Measurements from ENCODE around the gene RASGRP2.

Gene RASGRP2

DNA sequence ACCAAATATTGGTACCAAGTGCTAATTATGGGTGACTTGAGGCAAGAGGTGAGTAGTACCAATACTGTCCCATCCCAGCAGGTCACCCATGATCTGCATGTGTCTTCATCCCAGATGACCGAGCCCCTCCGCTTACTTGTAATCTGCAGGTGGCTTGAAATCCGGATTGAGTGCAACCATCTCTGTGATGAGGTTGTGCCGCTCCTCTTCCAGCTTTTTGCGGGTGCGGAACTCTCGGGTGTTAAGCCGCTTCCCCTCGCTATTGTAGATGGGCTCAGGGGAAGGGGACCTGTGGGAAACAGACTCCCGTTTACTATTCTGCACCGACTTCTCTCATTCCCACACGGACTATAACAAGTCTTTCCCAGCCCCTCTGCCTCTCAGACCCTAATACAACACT, 26.2 kb upstream of the RASGRP2 start:
- no peak for DNase-seq

DNA sequence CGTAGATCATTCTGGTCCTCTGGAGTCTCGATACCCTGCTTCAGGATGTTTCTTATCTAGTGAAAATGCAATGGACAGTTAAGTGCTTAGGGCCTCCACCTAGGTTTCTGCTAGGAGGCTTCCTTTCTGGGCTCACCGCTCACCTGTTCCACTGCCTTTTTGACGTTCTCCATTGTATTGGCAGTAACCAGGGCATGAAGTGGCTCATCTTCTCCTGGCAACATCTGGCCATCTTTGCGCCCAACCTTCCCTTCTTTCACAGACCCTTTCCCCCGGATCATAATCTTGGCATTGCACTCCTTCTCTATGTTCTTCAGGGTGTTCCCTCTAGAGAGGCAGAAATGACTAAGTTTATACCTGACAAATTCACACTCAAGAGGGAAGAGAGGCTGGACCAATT, 25.3 kb upstream of the RASGRP2 start:
- no peak for DNase-seq

GRCh38 chr11:64768300-64768694, 24.4 kb upstream of the RASGRP2 start:
- DNase-seq: no peak

GRCh38 chr11:64767344-64768299, 23.7 kb upstream of the RASGRP2 start:
- peak; percentile 30 for DNase-seq

DNA sequence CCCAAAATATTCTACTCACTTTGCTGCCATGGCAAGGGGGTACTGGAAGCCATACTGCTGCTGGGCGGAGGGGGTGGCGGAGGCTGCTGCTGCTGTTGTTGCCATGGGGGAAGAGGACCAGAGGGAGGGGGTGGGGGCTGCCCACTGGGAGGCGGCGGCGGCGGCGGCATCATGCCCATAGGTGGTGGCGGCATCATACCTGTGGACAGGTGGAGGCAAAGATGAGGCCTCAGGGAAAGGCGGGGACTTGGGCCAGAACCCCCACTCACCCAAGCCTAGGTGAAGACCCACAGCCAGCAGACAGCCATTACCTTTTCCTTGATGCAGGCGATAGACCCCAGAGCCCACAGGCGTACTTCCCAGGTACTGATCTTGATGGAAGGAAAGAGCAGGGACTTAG, 22.9 kb upstream of the RASGRP2 start:
- no peak for DNase-seq

DNA sequence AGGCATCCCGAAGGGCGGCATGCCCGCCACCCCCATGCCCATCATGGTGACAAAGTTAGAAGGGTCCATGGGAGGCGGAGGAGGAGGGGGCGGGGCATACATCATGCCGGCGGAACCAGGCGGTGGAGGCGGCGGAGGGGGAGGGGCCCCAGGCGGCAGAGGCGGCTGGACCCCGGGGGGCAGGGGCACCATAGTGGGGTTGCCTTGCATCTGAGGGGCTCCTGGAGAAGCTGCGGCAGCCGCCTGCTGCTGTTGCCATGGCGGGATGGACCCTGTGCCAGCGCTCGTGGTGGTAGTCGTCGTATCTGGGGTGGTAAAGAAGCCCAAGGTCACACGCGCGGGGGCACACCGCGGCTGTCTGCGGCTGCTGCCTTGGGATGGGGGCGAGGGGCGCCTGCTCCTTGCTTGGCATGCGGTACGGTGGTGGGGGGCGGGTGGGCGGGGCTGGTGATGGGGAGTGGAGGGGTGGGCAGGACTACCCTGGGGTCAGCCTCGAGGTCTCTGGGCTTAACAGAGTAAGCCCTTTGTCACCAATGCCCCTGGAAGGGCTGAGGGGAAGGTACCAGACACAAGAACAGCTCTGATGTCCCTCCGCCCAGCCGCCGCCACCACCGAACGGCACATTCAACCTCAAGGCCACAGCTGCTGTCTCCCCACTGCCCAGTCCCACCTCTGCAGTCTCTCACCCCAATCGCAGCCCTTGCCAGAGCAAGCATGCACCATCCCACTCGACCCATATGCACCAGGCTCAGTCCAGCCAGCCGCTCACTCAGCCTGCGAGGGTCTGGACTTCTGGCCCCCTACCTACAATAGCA, 22.1 kb upstream of the RASGRP2 start:
- DNase-seq: no peak

GRCh38 chr11:64765291-64765850, 21.4 kb upstream of the RASGRP2 start:
- DNase-seq: no peak

DNA sequence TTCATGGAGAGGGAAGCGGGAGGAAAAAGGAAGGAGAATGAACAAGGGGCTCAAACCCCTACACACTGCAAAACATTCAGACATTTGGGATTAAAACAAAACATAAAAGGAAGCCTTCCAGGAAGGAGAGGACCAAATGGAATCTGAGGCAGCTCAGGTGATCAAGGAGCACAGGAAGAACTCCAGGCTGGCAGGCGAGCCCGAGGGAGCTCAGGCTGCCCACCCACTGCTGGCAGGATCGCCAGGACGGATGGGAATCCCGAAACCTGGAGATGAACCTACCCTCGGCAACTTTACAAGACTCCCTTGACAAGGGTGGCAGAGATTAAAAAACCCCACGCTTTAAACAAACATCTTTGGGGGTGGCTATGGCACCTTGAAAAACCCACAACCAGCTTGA, 20.8 kb upstream of the RASGRP2 start:
- no peak for DNase-seq

DNA sequence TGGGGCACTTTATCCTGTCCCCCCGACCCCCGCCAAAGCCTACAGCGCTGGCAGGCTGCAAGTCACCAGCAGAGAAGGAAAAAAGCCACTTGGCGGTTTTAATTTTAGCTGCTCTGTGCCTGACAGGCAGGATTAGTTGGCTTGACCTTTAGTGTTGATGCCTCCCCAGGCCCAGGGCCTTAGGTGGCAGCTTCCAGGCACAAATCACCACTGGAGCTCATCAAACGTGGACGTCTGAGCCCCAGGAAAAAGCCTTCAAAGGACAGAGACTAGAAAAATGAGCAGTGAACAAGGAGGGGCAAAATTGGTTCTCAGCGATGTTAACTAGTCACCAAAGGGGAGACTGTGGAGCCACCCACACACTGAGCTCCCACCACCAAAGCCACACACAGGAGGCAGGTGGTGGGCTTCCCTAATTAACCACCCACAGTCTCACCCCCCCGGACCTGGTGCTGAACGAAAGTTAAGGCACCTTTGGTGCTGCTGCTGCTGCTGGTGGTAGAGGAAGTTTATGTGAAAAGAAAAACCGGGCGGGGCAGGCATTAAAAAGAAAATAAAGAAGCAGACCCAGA, 20.2 kb upstream of the RASGRP2 start:
- no peak for DNase-seq

- no peak for DNase-seq
Measured at GRCh38 chr11:64763526-64764039, 19.6 kb upstream of the RASGRP2 start.

DNA sequence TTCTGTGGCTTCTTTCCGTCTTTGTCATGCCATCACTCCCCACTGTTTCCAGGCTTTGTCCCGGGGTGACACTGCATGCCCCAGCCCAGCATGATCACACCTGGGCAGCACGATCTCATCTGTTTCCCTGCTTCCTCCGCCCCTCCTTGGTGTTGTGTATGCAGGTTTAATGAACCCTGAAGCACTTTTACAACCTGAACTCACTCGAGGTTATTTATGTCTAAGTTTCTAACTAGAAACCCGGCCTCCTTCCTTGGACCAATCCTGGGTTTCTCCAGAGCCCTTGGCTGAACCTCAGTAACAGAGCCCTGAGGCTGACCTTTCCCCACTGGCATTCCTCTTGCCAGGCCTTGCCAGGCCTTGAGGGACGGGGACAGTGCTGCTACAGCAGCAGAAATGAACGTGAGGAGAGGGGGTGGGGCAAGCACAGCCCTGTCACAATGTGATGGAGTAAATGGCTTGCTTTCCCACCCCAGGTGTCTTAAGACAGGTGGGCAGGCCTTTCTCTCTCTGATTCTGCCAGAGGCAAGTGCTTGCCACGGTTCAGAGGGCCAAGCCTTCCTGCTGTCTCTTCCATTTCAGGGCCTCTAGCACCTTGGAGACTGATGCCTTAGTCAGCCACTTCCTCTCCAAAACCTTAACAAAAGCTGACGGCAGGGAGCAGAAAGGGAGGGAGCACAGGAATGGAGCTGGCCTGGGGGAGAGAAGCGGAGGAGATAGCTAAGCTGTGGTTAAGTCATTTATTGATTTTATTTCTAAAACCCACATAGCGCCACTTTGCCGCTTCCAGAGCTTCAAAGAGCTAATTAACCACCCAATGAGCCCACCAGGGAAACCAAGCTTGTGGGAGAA, 19.0 kb upstream of the RASGRP2 start:
- DNase-seq: peak; percentile 26

DNA sequence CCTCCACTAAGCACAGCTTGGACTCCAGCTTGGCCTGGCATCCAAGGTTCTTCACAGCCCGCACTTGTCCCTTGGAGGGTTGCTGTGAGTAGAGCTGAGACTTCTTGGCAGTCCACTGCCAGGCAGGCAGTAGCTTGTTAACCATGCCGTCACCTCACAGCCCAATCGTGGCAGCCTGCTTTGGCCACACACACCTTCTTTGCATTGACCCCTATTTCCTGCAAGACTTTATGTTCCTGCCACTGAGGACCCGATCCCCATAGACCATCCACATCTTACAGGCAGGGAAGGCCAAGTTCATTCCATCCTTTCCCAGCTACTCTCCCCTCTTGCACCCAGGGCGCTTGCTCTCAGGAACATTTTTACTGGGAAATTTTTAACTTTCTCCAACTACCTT, 18.3 kb upstream of the RASGRP2 start:
- peak; percentile 4 for DNase-seq

DNA sequence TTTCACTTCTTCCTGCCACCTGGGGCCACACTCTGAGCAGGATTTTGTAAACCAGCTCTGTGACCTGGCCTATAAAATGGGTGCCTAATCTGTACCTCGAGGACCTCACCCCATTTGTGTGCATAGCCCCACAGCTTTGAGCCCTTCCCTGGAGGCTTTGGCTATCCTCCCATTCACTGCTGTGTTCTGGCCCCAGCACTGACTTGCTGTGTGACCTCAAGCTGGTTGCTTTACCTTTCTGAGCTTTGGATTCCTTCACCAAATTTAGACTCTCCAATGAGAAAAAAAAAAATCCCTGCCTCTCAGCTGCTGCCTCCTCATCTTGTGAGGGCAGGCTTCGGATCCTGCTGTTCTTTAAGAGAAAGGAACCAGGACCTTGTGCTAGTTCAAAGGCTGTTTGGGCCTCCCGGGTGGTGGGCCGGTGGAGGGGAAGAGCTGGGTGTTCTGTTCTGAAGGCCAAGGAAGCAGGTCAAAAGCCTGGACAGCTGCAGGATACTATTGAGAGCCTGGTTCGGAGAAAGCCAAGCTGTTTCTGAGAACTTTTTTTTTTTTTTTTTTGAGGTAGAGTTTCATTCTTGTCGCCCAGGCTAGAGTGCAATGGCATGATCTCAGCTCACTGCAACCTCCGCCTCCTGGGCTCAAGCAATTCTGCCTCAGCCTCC, 16.9 kb upstream of the RASGRP2 start:
- peak; percentile 20 for DNase-seq

GRCh38 chr11:64759722-64760719, 16.1 kb upstream of the RASGRP2 start, which contains the start of gene PYGM:
PYGM (minus strand) TSS chr11:64759974; CDS start chr11:64759898, 76 bp downstream.
- DNase-seq: no peak

DNA sequence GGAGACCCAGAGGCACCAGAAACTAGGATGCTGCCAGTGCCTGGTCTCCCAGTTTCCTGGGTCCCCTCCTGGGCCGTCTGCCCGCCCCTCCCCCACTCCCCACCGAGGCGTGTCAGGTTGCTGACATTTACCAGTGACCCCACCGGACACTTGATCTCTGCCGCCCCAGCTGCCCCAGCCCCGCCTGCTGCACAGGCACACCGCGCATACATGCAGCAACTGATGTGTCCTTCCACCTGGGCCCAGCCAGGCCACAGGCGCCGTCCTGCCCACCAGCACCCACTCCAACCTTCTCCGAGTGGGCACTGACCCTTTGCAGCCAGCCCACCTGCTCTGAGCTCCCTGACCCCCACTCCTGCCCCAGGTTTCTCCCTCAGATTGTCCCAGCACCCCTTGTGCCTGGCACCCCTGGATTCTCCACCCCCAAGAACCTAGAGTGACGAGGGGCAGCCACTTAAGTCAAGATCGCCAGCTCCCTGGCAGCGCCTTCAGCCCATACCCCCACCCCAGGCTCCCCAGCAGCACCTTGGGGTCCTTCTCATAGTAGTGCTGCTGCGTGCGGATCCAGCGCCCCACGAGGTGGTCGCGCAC, 15.3 kb upstream of the RASGRP2 start:
- DNase-seq: no peak

- no peak for DNase-seq
Measured at GRCh38 chr11:64758330-64759079, 14.6 kb upstream of the RASGRP2 start.

DNA sequence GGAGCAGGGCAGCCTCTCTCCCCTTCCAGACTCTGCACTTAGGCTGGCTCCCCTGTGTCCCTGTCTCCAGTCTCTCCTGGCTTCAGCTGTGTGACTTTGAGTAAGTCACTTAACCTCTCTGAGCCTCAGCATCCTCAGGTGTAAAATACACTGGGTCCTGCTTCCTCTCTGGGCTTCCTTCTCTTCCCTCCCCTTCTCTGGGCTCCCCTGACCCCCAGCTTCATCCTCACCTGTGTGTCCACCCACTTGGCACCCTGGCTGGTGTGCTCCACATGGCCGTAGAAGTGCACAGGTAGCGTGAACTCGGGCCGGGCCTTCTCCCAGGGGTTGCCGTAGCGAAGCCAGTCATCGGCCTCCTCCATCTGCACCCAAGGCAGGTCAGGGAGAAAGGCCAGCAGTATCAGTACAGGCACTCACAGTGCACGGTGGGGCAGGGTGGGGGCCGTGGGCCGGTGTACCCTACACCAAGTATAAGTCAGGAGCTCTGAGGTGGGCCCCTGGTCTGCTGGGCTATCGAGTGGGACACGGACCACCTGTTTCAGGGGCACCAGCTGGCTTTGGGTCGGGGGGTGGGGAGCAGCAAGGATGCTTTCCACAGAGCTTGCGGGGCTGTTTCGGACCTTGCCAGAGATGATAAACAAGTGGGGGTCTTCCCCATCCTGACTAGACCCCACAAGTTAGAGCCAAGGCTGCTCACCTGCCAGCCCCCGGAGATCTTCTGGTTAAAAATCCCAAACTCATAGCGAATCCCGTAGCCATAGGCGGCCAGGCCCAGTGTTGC, 13.8 kb upstream of the RASGRP2 start:
- DNase-seq: no peak
